HFF-Myc (cell line): ENCODE results near the gene ZDHHC23.

Source experiments
- DNase-seq: peaks from one replicate; pipeline ENCODE4 v3.0.0-alpha.2; 2011; ENCODE audit warnings: low read depth; ENCODE audit errors: extremely low read depth
- H3K4me3 ChIP-seq: replicated peaks from 2 replicates; pipeline ENCODE4 v1.5.1; 2011; ENCODE audit warnings: low read depth, mild to moderate bottlenecking, control low read depth, low read length
- TF ChIP-seq, protein P1 (sequence below): IDR thresholded peaks from 2 replicates; pipeline ENCODE4 v1.5.1; 2012; ENCODE audit warnings: mild to moderate bottlenecking, low read depth, low read length, control low read depth; ENCODE audit errors: missing control alignments

Gene ZDHHC23

DNA sequence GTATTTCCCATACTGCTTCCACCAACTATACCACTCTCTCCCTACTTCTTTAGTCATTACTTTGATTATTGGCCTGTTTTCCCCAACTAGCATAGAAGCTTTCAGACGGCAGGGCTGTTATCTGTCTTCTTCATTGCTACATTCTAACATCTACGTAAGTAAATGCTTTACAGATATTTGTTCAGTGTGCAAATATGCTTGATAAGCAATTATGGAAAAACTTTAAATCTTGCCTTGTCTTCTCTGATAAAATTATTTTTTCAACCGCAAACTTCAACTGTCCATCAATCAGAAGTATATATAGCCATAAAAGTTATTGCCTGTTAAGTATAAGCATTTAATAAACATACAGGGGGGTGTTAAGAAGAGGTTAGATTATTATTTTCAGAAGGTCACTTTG is 35.7 kb downstream of the ZDHHC23 start:
- H3K4me3 ChIP-seq: no peak overlapping the region
- DNase-seq: no peak
- TF ChIP-seq, protein P1, sequence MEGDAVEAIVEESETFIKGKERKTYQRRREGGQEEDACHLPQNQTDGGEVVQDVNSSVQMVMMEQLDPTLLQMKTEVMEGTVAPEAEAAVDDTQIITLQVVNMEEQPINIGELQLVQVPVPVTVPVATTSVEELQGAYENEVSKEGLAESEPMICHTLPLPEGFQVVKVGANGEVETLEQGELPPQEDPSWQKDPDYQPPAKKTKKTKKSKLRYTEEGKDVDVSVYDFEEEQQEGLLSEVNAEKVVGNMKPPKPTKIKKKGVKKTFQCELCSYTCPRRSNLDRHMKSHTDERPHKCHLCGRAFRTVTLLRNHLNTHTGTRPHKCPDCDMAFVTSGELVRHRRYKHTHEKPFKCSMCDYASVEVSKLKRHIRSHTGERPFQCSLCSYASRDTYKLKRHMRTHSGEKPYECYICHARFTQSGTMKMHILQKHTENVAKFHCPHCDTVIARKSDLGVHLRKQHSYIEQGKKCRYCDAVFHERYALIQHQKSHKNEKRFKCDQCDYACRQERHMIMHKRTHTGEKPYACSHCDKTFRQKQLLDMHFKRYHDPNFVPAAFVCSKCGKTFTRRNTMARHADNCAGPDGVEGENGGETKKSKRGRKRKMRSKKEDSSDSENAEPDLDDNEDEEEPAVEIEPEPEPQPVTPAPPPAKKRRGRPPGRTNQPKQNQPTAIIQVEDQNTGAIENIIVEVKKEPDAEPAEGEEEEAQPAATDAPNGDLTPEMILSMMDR: no peak

DNA sequence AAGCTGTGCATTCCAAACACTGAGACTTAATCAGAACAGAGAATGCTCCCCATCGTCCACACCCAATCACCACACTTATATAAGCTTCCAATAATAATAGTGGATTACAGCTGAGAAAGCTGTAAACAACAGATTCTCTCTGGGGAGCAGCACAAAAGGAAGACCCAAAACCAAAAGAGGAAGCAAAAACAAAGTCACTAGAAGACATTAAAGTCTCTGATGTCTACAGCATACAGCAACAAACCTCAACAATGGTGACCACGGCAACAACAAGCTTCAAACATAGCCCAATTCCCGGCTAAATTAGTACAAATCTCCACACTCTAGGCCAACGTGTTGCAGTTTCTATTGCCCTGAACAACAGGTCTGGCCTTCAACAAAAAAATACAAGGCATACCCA is 37.7 kb downstream of the ZDHHC23 start:
- H3K4me3 ChIP-seq: no peak overlapping the region
- TF ChIP-seq, protein P1: no peak
- DNase-seq: no peak

DNA sequence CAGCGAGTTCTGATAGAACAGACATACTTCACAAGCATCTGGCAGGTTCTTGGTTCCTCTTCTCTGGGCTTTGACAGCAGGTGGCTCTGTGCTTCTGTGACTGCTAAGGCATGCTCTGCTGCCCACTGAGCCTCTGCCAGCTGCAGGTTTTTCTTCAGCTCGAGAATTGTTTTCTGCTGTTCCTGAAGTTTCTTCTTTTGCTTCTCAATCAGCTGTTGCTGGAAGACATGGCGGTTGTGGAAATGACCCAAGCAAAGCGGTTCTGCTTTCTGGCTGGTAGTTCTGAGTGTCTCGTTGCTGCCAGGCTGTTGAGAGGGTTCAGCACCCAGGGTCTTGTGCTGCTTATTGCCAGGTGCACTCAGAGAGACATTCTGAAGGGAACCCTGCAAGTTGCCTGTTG is 57.7 kb downstream of the ZDHHC23 start:
- H3K4me3 ChIP-seq: no peak overlapping the region
- TF ChIP-seq, protein P1: no peak
- no peak for DNase-seq

DNA sequence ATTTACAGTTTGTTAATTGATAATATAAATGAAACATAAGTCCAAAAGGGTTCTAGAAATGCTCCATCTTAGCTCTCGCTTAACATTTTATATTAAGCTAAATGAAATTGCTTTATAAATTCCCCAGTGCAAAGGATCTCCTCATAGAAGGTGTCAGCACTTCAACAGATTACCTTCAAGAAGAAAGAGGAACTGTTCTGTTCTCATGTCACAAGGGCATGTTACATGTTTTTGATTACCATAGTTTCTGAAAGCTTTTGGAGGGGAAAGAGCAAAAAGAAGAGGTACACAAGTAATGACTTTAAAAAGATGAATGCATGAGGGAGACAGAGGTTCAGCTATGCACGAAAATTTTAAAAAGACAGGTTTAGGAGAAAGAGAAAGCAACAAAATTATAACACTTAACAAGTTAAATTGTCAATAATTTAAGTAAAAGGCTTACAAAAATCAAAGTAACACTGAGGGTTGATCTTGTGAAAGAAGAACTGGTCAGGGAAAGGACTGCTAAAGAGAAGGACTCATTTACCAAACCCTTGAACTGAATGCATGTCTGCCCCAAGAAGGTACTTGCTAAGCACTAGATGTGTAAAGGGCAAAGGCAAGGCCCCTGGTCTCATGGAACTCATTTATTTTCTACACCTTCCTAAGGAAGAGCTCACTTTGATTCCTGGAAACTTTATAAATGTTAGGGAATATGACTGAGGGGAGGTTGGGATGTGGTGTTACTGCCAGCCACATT is 63.4 kb downstream of the ZDHHC23 start:
- DNase-seq: no peak
- H3K4me3 ChIP-seq: no peak overlapping the region
- TF ChIP-seq, protein P1: no peak
